HEK293T (cell line): Measurements from ENCODE around the gene C1QTNF9B.

Experiments used
- BHLHE40 ChIP-seq: fragments of 450-650 bp; IDR thresholded peaks from 2 replicates; pipeline ENCODE4 v1.6.1; 2016; ENCODE audit warnings: mild to moderate bottlenecking, moderate library complexity, borderline replicate concordance
- SUZ12 ChIP-seq: fragments of 450-650 bp; IDR thresholded peaks from 2 replicates; pipeline ENCODE4 v1.6.1; 2016; ENCODE audit warnings: mild to moderate bottlenecking

GRCh38 chr13:23898101-23898500, 799 bp upstream of the C1QTNF9B start:
- TF ChIP-seq SUZ12 (no peak), BHLHE40 (no peak)
